Spleen (tissue), 7 donors: Measurements from ENCODE around the gene NUAK2.

Experiments
- POLR2A ChIP-seq, 3 donors: fragments of 450-650 bp; IDR thresholded peaks; one replicate each; pipeline ENCODE4 v1.5.1; 2017; ENCODE audit warnings: antibody characterized with exemption in 3 of 3, mild to moderate bottlenecking in 1 of 3
- POLR2AphosphoS5 ChIP-seq, 3 donors: sonication (generic); formaldehyde crosslinking; IDR thresholded peaks; one replicate each; pipeline ENCODE4 v1.5.1; 2017; ENCODE audit warnings: antibody characterized with exemption in 3 of 3
- TF ChIP-seq, protein P1 (sequence below), 11 experiments: fragments of 200-600 bp in 7 of 11; fragments of 450-650 bp in 4 of 11; sonication (generic) in 4 of 11; IDR thresholded peaks in 8 of 11; conservative IDR thresholded peaks in 3 of 11; 1 replicate in 7 of 11; 2 replicates in 4 of 11; pipeline versions ENCODE4 v1.4.0 to v1.8.0; 2016 to 2021; ENCODE audit warnings: antibody characterized with exemption in 11 of 11, inconsistent platforms in 4 of 11, mild to moderate bottlenecking in 1 of 11
- donor health status: DM: no; HTN: no; CAD: no; lungs with moderate emphysema.
- donor health status: DM: no; HTN: no; CAD: no.
- donor health status: DM: no; HTN: no; CAD: no.

- TF ChIP-seq, protein P1, sequence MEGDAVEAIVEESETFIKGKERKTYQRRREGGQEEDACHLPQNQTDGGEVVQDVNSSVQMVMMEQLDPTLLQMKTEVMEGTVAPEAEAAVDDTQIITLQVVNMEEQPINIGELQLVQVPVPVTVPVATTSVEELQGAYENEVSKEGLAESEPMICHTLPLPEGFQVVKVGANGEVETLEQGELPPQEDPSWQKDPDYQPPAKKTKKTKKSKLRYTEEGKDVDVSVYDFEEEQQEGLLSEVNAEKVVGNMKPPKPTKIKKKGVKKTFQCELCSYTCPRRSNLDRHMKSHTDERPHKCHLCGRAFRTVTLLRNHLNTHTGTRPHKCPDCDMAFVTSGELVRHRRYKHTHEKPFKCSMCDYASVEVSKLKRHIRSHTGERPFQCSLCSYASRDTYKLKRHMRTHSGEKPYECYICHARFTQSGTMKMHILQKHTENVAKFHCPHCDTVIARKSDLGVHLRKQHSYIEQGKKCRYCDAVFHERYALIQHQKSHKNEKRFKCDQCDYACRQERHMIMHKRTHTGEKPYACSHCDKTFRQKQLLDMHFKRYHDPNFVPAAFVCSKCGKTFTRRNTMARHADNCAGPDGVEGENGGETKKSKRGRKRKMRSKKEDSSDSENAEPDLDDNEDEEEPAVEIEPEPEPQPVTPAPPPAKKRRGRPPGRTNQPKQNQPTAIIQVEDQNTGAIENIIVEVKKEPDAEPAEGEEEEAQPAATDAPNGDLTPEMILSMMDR (IDR thresholded peaks at IDR 0.05 in 8 of 11, conservative IDR thresholded peaks at IDR 0.05 in 3 of 11) = no peak
- TF ChIP-seq POLR2AphosphoS5 (IDR thresholded peaks at IDR 0.05) (no peak), POLR2A (IDR thresholded peaks at IDR 0.05) (no peak)
These were observed 5.4 kb upstream of the NUAK2 start for GRCh38 chr1:205326812-205327466.
